GM12872 (cell line): Measurements from ENCODE around the gene CHST15.

Experiments
- TF ChIP-seq, protein P1 (sequence below): IDR thresholded peaks from 3 replicates; pipeline ENCODE4 v1.5.1; 2011; ENCODE audit warnings: low read depth, mild to moderate bottlenecking, low read length, moderate library complexity; ENCODE audit not compliant: insufficient read depth

The CHST15 gene

DNA sequence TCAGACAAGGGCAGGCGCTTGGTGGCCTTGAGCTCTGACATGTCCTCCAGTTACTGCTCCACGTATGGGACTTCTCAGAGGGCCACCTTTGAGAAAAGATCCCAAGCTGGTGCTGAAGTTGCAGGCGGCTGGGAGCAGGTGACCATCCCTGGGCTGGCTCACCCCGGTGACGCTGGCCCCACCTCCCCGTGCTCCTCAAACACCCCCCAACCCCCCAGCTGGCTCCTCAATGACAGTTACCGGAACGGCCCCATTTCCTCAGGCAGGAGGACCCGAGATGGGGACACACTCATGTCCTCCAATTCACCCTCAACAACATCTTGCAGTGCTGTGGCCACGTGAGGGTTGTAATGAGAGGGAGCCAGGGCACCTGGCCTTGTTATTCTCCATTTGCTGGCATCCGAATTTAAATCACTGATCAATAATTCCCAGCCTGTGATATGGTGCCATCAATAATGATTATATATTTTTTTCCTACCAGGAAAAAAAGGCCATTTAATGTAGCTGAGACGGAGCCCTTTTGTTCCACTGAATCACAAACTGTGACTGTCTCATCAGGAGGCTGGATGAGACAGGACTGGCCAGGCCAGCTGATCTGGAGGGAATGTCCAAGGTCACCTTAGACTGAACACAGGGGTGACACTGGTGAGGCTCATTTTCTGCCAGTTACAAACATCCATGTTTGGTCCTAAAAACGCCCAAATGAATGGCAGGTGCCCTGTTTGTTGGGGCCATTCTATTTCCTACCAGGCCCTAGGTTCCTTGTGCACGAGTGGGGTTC is 64.5 kb downstream of the CHST15 start:
- TF ChIP-seq, protein P1, sequence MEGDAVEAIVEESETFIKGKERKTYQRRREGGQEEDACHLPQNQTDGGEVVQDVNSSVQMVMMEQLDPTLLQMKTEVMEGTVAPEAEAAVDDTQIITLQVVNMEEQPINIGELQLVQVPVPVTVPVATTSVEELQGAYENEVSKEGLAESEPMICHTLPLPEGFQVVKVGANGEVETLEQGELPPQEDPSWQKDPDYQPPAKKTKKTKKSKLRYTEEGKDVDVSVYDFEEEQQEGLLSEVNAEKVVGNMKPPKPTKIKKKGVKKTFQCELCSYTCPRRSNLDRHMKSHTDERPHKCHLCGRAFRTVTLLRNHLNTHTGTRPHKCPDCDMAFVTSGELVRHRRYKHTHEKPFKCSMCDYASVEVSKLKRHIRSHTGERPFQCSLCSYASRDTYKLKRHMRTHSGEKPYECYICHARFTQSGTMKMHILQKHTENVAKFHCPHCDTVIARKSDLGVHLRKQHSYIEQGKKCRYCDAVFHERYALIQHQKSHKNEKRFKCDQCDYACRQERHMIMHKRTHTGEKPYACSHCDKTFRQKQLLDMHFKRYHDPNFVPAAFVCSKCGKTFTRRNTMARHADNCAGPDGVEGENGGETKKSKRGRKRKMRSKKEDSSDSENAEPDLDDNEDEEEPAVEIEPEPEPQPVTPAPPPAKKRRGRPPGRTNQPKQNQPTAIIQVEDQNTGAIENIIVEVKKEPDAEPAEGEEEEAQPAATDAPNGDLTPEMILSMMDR = no peak

DNA sequence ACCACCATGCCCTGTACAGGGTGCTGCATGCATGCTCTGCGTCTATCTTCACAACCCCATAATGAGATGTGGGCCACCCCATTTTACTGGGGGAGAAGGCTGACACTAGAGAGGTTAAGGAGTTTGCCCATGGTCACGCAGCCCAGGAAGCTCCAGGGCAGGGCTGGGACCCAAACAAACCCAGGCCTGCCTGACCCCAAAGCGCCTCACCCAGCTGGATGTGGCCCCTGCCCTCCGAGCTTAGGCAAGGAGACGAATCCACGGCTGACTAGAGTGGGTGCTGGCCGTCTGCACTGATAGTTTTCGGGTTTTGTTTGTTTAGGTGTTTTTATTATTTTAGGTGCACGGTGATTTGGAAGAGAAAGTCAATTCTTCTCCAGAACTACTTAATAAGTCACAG is 65.7 kb downstream of the CHST15 start:
- TF ChIP-seq, protein P1 = no peak

DNA sequence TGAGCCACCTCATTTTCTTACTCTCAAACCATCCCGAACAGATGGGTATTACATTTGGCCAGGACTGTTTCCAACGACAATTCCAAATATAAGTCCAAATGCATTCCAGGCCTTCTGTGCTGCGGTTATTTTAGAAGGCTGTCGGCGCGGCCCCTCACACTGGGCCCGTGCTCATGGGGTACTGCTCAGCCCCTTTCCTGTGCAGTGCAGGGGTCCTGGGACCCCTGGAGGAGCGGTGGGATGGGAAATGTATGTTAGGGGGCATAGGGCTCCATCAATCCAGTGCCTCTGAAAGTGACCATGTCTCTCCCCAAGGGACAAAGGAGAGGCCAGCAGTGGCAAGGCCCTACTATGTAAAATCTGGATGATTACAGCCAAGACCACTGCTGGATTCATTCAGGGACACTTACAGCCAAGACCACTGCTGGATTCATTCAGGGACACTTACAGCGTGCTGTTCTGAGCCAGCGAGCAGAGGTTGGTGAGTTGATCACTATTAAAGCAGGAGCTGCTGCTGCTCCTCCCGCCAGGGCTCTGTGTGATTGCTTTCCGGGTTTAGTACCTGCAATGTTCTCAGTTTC is 66.3 kb downstream of the CHST15 start:
- TF ChIP-seq, protein P1 = no peak

DNA sequence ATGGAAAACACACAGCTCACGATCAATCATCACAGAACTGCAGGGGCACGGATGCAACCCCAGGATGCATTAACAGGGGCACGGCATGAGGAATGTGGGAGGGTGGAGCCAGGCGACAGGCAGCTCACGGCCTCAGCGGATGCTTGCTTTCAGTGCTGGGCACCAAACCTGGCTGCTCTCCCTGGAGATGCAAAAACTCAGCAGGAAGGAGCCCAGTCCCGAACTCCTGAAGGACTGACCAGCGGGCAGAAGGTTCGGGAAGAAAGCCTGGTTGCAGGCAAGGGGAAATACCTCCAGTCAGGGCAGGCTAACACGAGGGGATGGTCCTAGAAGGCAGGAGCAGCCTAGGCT is 66.8 kb downstream of the CHST15 start:
- TF ChIP-seq, protein P1 = no peak

DNA sequence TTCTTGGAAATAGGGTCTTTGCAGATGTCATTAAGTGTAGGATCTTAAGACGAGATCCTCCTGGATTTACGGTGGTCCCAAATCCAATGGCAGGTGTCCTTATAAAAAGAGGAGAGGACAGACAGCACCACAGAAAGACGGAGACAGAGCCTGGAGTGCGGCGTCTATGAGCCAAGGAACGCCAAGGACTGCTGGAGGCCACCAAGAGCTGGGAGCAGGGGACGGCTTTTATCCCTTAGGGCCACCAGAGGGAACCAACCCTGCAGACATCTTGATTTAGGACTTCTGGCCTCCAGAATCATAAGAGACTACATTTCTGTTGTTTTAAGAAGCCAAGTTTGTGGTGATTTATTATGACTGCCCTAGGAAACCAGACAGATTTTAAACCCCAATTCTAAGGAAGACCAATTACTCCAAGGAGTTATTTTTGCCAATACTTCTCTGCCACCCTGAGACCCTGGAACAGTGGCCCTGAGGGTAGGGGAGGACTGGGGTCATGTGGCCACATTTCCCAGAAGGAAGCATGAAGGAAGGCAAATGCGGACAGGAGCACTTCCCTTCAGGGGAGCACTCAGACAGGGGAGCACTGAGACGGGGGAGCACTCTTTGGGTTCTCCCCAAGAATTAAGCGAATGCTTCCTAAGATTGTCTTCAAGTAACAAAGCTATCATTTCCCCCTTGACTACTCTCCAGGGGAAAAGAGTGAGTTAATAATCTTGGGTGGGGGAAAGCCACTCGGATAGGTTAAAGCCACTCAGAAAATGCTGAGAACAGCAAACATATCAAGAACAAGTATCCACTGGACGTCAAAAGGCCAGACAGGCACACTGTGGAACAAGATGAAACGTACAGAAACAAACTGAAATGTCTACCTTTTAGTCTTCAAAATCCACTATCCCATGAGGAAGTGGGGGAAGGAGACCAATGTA is 67.5 kb downstream of the CHST15 start:
- TF ChIP-seq, protein P1 = peak; percentile 46; the same call in 2 of the 3 replicates

DNA sequence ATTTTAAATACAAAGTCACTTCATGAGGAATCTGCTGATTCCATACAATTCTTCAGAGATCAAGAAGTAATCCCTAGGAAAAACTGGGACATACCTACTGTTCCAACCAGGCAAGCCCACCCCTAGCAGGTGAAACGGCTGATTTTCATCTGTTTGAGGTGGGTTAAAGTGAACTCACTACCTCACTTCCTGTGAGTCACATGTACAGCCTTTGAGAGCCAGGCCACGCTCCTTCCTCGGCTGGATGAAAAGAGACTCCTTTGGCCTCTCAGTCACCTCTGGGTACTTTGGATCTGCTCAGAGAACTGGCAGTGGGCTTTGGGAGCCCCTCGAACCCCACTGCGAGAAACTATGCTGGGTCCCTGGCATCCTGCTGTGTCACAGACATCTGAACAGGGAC is 68.2 kb downstream of the CHST15 start:
- TF ChIP-seq, protein P1 = no peak

DNA sequence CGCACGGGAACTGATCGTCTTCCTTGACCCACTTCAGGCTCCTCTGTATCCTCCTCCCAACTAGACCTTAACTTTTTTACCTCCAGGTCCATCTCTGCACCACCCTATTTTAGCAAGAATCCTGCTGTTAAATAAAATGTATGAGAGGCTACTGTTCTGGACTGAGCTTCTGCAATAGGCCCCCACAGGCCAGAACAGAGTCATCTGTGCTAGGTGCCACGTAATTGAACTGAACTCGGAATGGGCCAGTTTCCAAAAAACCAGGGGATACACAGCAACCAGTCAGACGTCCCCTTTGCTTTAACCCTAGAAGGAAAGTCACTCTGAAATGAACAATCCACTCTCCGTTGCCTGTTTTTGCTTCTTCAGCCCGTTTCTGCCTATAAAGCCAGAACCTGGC is 71.3 kb downstream of the CHST15 start:
- TF ChIP-seq, protein P1 = no peak
